DOHH2 (cell line): ENCODE data around the gene ALPL.

ENCODE experiments used
- CTCF ChIP-seq: fragments of 200-600 bp; sonication (generic); IDR thresholded peaks from one replicate; pipeline ENCODE4 v1.5.1; 2014; ENCODE audit warnings: antibody characterized with exemption, mild to moderate bottlenecking, low read depth, low read length; ENCODE audit not compliant: poor library complexity, severe bottlenecking
- EZH2phosphoT487 ChIP-seq: fragments of 200-600 bp; sonication (generic); IDR thresholded peaks from 2 replicates; pipeline ENCODE4 v1.6.1; 2017; ENCODE audit warnings: borderline replicate concordance, mild to moderate bottlenecking, antibody characterized with exemption, low read length, moderate library complexity, mixed read lengths

- TF ChIP-seq CTCF (no peak), EZH2phosphoT487 (no peak)
Measured at GRCh38 chr1:21620011-21620410, 110.8 kb downstream of the ALPL start.
